Measurements from ENCODE around the gene COL8A1. TPM values are rescaled to one million over a fixed set of nuclear protein-coding genes. Genes with fewer than 3 reads are reported as not detected.

Gene COL8A1
- total RNA-seq, 1 experiment from 2014 or later, result 0.07 TPM

- no peaks in the 10 kb centered on the region for H3K27me3 ChIP-seq (ENCODE audit: insufficient read depth, low read length)
- TF ChIP-seq CBX3 (IDR thresholded peaks at IDR 0.05; ENCODE audit: low read depth), result no peak
- TF ChIP-seq ZBTB33 (IDR thresholded peaks at IDR 0.05; ENCODE audit: extremely low read depth, insufficient replicate concordance, low read length), result no peak
- TF ChIP-seq JUND (IDR thresholded peaks at IDR 0.05), result no peak
- TF ChIP-seq SIN3A (IDR thresholded peaks at IDR 0.05; ENCODE audit: low read depth), result no peak
- no peak for TF ChIP-seq SP1 (IDR thresholded peaks at IDR 0.05; ENCODE audit: low read depth)
- no peak for TF ChIP-seq POLR2AphosphoS5 (IDR thresholded peaks at IDR 0.05; ENCODE audit: low read depth, low read length)
- TF ChIP-seq ELF1 (IDR thresholded peaks at IDR 0.05; ENCODE audit: borderline replicate concordance, low read depth), result no peak
- no peak for TF ChIP-seq YY1 (IDR thresholded peaks at IDR 0.05; ENCODE audit: extremely low read depth, insufficient replicate concordance, low read depth, low read length)
- TF ChIP-seq POLR2A (IDR thresholded peaks at IDR 0.05; ENCODE audit: borderline replicate concordance, extremely low read depth, insufficient read depth, insufficient read length), result no peak
- TF ChIP-seq TCF7L2 (IDR thresholded peaks at IDR 0.05; ENCODE audit: borderline replicate concordance, extremely low read depth, insufficient read depth, insufficient read length), result no peak
- no peak for TF ChIP-seq ATF3 (IDR thresholded peaks at IDR 0.05)
- no peak for TF ChIP-seq EGR1 (IDR thresholded peaks at IDR 0.05; ENCODE audit: low read depth)
- ATAC-seq (no peak), DNase-seq (ENCODE audit: low read depth, low spot score) (no peak)
- 0 out of 2 replicates have a peak, but pooled peaks cover 3% of the 10 kb centered on the region for H4K20me1 ChIP-seq (ENCODE audit: insufficient read depth)
- ChIA-PET CTCF (no interaction called here), POLR2A (no interaction called here), RAD21 (ENCODE audit: low non-redundant PET in 1 of 2, low total read pairs in 2 of 2, uncharacterized antibody in 2 of 2, unreplicated experiment in 2 of 2) (no interaction called here)
- peaks cover 66% of the 10 kb centered on the region for H3K79me2 ChIP-seq (ENCODE audit: insufficient read depth, low read length)
- no TSS peak for BruUV-seq (replicated peaks)
- no peak overlapping the region for H3K4me2 ChIP-seq (ENCODE audit: low read length)
- no peaks in the 10 kb centered on the region for H3K9me3 ChIP-seq (ENCODE audit: control insufficient read depth in 1 of 2, insufficient read depth in 1 of 2, low read depth in 1 of 2, low read length in 2 of 2)
- H3K9me2 ChIP-seq (ENCODE audit: insufficient read depth), result no peaks in the 10 kb centered on the region
- intact Hi-C loops (cut with micrococcal nuclease), result no loop called here
- H3K9ac ChIP-seq (ENCODE audit: low read length), result no peak overlapping the region
- H3K27ac ChIP-seq (ENCODE audit: low read depth, low read length), result no peak overlapping the region
- H2AFZ ChIP-seq (ENCODE audit: low read depth, low read length, poor library complexity, severe bottlenecking), result no peak overlapping the region
- H3K4me3 ChIP-seq (replicated peaks in 1 of 2; ENCODE audit: low read depth in 1 of 2, low read length in 2 of 2), result no peak overlapping the region
- H3K4me1 ChIP-seq (ENCODE audit: control insufficient read depth in 1 of 2, insufficient read depth in 2 of 2, low read length in 2 of 2), result no peaks in the 10 kb centered on the region
- no peaks in the 10 kb centered on the region for H3K36me3 ChIP-seq (ENCODE audit: control insufficient read depth in 1 of 2, insufficient read depth in 2 of 2, low read length in 2 of 2)
Observed at GRCh38 chr3:99848433-99848832, 210.0 kb downstream of the COL8A1 start.

Other genes with a start within 250 kb of the COL8A1 start
- gene CMSS1, start 179.3 kb downstream of the COL8A1 start, total RNA-seq (2021; ENCODE audit: unreplicated experiment), result 64.1 TPM

Data from HCT116 (cell line).